Breast epithelium (tissue), 3 donors: Measurements from ENCODE around the gene METRN.

Experiments
- CTCF ChIP-seq, 3 donors: fragments of 450-650 bp; IDR thresholded peaks; one replicate each; pipeline ENCODE4 v1.5.1; 2016 to 2017; ENCODE audit warnings: antibody characterized with exemption in 3 of 3, mild to moderate bottlenecking in 3 of 3, moderate library complexity in 3 of 3
- POLR2A ChIP-seq: fragments of 450-650 bp; IDR thresholded peaks from one replicate; pipeline ENCODE4 v1.6.1; 2016; ENCODE audit warnings: antibody characterized with exemption, mild to moderate bottlenecking, moderate library complexity
- POLR2AphosphoS5 ChIP-seq, 3 donors: sonication (generic); formaldehyde crosslinking; IDR thresholded peaks; one replicate each; pipeline ENCODE4 v1.6.1; 2017; ENCODE audit warnings: antibody characterized with exemption in 3 of 3

- TF ChIP-seq CTCF (IDR thresholded peaks at IDR 0.05) = no peak
- no peak for TF ChIP-seq POLR2AphosphoS5 (IDR thresholded peaks at IDR 0.05)
- TF ChIP-seq POLR2A = no peak
These were observed 20.6 kb upstream of the METRN start for GRCh38 chr16:694187-694862.
